ENCODE data around the gene FGF1. TPM values are rescaled to one million over a fixed set of nuclear protein-coding genes. Genes with fewer than 3 reads are reported as not detected.

The FGF1 gene
- total RNA-seq, 1 donor from 2014 or later: not detected

- Histone ChIP-seq H4K20me1 (ENCODE audit: low read depth) (no peaks in the 10 kb centered on the region), H3K9me3 (ENCODE audit: low read depth) (no peaks in the 10 kb centered on the region), H3K27me3 (no peaks in the 10 kb centered on the region), H3F3A (ENCODE audit: low read depth) (no peaks in the 10 kb centered on the region), H3K4me3 (no peak overlapping the region), H2AFZ (replicated peaks) (no peak overlapping the region), H3K9ac (no peak overlapping the region), H3K4me1 (peaks cover 12% of the 10 kb centered on the region), H3K27ac (no peak overlapping the region), H3K79me2 (ENCODE audit: low read depth) (no peaks in the 10 kb centered on the region), H3K36me3 (no peaks in the 10 kb centered on the region), H3K4me2 (no peak overlapping the region)
- no peak overlapping the region for H3K4me3 Mint-ChIP-seq
- DNase-seq (ENCODE audit: low spot score): no peak
- H3K4me1 Mint-ChIP-seq: peaks cover 27% of the 10 kb centered on the region
- TF ChIP-seq, protein P1, sequence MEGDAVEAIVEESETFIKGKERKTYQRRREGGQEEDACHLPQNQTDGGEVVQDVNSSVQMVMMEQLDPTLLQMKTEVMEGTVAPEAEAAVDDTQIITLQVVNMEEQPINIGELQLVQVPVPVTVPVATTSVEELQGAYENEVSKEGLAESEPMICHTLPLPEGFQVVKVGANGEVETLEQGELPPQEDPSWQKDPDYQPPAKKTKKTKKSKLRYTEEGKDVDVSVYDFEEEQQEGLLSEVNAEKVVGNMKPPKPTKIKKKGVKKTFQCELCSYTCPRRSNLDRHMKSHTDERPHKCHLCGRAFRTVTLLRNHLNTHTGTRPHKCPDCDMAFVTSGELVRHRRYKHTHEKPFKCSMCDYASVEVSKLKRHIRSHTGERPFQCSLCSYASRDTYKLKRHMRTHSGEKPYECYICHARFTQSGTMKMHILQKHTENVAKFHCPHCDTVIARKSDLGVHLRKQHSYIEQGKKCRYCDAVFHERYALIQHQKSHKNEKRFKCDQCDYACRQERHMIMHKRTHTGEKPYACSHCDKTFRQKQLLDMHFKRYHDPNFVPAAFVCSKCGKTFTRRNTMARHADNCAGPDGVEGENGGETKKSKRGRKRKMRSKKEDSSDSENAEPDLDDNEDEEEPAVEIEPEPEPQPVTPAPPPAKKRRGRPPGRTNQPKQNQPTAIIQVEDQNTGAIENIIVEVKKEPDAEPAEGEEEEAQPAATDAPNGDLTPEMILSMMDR (IDR thresholded peaks at IDR 0.05): no peak
- no peak for TF ChIP-seq EZH2 (IDR thresholded peaks at IDR 0.05)
- no peaks in the 10 kb centered on the region for H3K36me3 Mint-ChIP-seq
- H3K9me3 Mint-ChIP-seq: no peaks in the 10 kb centered on the region
- peaks cover 9% of the 10 kb centered on the region for H3K27me3 Mint-ChIP-seq (ENCODE audit: insufficient read depth, low read depth)
- H3K27ac Mint-ChIP-seq: no peak overlapping the region
Observed at GRCh38 chr5:142674531-142675469, 11.1 kb downstream of the FGF1 start.

GRCh38 chr5:142671801-142672200, 14.1 kb downstream of the FGF1 start:
- H3K9me3 Mint-ChIP-seq: no peaks in the 10 kb centered on the region
- no peaks in the 10 kb centered on the region for H3K79me2 ChIP-seq (ENCODE audit: low read depth)
- H3K27me3 Mint-ChIP-seq (ENCODE audit: insufficient read depth, low read depth): peaks cover 4% of the 10 kb centered on the region
- no peaks in the 10 kb centered on the region for H3F3A ChIP-seq (ENCODE audit: low read depth)
- no peak overlapping the region for H3K4me3 ChIP-seq
- H4K20me1 ChIP-seq (ENCODE audit: low read depth): no peaks in the 10 kb centered on the region
- H3K27ac ChIP-seq: no peak overlapping the region
- H3K36me3 ChIP-seq: no peaks in the 10 kb centered on the region
- peaks cover 10% of the 10 kb centered on the region for H3K4me1 ChIP-seq
- no peak overlapping the region for H3K4me2 ChIP-seq
- H3K4me3 Mint-ChIP-seq: no peak overlapping the region
- no peak overlapping the region for H3K9ac ChIP-seq
- H3K27me3 ChIP-seq: no peaks in the 10 kb centered on the region
- peaks cover 24% of the 10 kb centered on the region for H3K4me1 Mint-ChIP-seq
- H3K36me3 Mint-ChIP-seq: no peaks in the 10 kb centered on the region
- H2AFZ ChIP-seq (replicated peaks): no peak overlapping the region
- H3K9me3 ChIP-seq (ENCODE audit: low read depth): no peaks in the 10 kb centered on the region
- no peak overlapping the region for H3K27ac Mint-ChIP-seq
- no peak for DNase-seq (ENCODE audit: low spot score)
- TF ChIP-seq, protein P1 (IDR thresholded peaks at IDR 0.05): no peak
- TF ChIP-seq EZH2 (IDR thresholded peaks at IDR 0.05): no peak
- TF ChIP-seq EZH2phosphoT487 (IDR thresholded peaks at IDR 0.05): no peak

GRCh38 chr5:142671266-142671665, 14.6 kb downstream of the FGF1 start:
- no peak for DNase-seq (ENCODE audit: low spot score)
- no peaks in the 10 kb centered on the region for H3K79me2 ChIP-seq (ENCODE audit: low read depth)
- Mint-ChIP-seq H3K4me3 (no peak overlapping the region), H3K4me1 (peaks cover 24% of the 10 kb centered on the region), H3K27me3 (ENCODE audit: insufficient read depth, low read depth) (peaks cover 4% of the 10 kb centered on the region), H3K9me3 (no peaks in the 10 kb centered on the region), H3K27ac (no peak overlapping the region), H3K36me3 (no peaks in the 10 kb centered on the region)
- no peaks in the 10 kb centered on the region for H3K9me3 ChIP-seq (ENCODE audit: low read depth)
- H3K27me3 ChIP-seq: no peaks in the 10 kb centered on the region
- no peak overlapping the region for H3K4me3 ChIP-seq
- no peaks in the 10 kb centered on the region for H3F3A ChIP-seq (ENCODE audit: low read depth)
- peaks cover 10% of the 10 kb centered on the region for H3K4me1 ChIP-seq
- TF ChIP-seq EZH2 (IDR thresholded peaks at IDR 0.05) (no peak), EZH2phosphoT487 (IDR thresholded peaks at IDR 0.05) (no peak)
- TF ChIP-seq, protein P1 (IDR thresholded peaks at IDR 0.05): no peak
- H2AFZ ChIP-seq (replicated peaks): no peak overlapping the region
- no peaks in the 10 kb centered on the region for H4K20me1 ChIP-seq (ENCODE audit: low read depth)
- H3K9ac ChIP-seq: no peak overlapping the region
- no peak overlapping the region for H3K27ac ChIP-seq
- H3K36me3 ChIP-seq: no peaks in the 10 kb centered on the region
- H3K4me2 ChIP-seq: no peak overlapping the region
